ENCODE data around the gene LINGO1.
A peak's percentile ranks its signal among the peaks of the same experiment; 100 is the strongest.

The LINGO1 gene, protein sequence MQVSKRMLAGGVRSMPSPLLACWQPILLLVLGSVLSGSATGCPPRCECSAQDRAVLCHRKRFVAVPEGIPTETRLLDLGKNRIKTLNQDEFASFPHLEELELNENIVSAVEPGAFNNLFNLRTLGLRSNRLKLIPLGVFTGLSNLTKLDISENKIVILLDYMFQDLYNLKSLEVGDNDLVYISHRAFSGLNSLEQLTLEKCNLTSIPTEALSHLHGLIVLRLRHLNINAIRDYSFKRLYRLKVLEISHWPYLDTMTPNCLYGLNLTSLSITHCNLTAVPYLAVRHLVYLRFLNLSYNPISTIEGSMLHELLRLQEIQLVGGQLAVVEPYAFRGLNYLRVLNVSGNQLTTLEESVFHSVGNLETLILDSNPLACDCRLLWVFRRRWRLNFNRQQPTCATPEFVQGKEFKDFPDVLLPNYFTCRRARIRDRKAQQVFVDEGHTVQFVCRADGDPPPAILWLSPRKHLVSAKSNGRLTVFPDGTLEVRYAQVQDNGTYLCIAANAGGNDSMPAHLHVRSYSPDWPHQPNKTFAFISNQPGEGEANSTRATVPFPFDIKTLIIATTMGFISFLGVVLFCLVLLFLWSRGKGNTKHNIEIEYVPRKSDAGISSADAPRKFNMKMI

DNA sequence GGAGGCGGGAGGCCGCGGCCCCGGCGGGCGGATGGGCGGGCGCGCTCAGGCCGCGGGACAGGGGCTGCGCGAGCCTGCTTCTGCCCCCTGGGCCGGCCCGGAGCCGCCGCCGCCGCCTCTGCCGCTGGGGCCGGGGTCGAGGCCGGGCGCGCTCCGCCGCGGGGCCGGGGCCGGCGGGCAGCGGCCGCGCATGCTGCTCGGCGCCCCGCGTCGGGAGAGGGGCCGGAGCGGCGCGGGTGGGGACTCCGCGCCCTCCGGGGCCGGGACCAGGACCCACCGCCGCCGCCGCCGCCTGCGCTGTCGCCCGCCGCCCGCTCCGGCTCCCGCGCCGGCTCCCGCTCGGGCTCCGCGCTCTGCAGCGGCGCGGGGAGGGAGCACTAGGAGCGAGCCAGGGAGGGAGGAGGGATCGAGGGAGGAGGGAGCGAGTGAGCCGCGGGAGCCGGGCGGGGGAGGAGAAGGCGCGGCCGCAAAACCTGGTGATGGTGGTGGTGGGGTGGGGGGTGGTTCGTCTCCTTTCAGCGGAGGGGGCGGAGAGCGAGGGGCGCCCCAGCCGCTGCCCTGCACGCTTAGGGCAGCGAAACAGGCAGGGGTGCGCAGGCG lies at the start of gene LINGO1:
Gene LINGO1, minus strand, starts transcription at position 379 of the 600 bp plus-strand sequence. CDS start 597 bp downstream, outside the sequence.
- DNase-seq (ENCODE audit: low spot score) = no peak

DNA sequence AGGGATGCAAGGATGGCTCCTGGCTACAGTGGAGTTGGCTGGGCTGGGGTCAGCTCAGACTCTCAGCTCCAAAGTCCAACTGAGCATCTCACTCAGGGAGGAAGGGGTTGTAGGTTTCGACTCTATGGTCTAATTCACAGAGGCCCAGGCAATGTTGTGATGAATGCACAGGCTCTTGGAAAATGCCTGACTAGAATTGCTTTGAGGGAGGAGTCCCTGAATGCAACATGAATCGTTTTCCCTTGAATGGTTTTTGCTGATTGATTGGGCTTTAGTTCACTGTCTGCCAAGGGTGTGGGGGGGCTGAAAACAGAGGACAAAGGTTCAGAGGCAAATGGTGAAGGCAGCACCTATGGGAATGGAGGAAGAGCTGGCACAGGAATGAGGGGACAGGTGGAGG lies 48.6 kb upstream of the LINGO1 start:
- no peak for DNase-seq (ENCODE audit: low spot score)

DNA sequence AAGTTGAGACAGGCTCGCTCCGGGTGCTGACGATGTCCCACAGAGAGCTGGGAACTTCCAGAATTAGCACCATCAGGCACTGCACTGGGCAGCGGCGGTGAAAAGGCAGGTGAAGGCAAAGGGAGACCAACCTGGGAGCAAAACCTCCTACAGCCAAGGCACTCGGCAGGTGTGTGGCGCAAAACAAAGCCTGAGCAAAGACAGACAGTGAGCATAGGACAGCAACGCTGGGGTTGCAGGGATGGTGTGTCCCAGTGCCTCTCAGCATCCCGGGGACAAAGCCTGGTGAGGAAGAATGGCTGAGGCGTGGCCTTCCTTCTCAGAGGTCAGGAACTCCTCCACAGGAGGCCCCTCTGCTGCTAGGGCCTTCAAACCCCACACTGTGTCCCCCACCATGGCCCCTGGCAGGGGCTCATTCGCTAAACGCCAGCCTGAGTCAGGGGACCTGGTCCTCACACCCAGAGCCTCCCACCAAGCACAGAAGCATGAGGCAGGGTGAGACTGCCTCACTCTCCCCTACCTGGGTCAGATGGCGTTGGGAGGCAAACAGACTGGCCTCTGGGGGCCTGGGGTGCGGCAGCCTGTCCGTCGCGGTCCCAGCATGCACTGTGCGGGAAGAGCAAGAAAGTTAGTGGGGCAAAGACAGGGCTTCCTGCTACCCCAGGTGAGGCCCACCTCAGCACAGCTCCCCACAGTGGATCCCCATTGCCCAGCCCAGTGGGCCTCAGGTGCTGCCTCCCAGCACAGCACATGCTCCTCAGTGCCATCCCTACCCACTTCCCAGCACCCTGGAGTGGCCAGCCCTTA lies 44.1 kb upstream of the LINGO1 start:
- DNase-seq (ENCODE audit: low spot score) = no peak

DNA sequence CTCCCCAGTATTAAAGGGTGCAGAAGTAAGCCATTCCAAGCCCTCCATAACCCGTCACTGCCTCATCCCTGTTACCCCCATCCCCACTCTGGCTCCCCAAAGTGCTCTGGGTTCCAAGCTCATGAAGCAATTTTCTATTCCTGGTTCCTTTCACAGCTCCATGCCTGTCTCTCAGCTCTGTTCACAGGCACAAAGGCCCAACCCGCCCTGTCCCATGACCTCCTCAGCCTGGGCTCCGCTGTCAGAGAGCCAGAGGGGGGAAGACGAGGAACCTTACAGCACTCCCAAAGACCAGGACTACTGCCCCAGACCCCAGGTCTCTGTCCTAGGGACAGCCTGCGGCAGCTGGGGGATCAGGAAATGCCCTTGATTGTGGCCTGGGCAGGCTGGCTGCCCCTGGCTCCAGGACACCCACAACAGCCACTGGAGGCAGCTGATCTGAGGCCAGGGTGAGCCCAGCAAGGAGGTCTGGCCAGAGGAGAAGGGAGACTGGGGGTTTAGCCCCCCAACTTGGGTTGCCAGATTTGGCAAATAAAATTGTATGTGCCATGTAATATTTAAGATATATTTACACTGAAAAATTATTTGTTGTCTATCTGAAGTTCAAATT lies 43.2 kb upstream of the LINGO1 start:
- no peak for DNase-seq (ENCODE audit: low spot score)

DNA sequence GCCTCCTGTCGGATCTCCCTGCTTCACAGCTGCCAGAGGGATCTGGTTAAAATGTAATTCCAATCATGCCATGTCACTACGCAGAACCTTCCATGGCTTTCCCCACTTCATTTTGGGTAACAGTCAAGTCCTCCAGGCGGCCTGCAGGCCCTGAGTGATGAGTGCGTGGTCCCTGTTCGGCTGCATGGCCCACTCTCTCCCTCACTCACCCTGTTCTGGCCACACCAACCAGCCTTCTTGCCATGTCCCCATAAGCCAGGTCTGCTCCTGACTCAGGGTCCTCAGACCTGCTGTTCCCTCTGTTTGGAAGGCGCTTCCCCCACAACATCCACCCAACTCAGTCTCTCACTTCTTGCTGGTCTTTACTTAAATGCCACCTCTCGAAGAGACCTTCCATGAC lies 41.6 kb upstream of the LINGO1 start:
- peak; percentile 19 for DNase-seq (ENCODE audit: low spot score)

DNA sequence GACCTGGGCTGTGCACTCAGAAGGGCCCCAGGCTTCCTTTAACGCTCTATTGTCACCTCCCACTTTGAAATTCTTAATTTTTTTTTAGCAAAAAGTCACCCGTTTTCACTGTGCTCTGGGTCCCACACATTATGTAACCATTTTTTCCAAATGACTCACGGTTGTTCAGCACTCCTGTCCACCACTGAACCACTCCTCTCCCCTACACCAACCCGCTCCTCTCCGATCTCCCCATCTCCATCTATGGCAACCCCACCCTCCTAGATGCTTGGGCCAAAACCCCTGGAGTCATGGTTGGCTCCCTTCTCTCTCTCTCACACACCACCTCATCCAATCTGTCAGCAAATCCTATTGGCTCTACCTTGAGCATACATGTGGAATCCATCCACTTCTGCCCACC lies 41.2 kb upstream of the LINGO1 start:
- peak; percentile 17 for DNase-seq (ENCODE audit: low spot score)

DNA sequence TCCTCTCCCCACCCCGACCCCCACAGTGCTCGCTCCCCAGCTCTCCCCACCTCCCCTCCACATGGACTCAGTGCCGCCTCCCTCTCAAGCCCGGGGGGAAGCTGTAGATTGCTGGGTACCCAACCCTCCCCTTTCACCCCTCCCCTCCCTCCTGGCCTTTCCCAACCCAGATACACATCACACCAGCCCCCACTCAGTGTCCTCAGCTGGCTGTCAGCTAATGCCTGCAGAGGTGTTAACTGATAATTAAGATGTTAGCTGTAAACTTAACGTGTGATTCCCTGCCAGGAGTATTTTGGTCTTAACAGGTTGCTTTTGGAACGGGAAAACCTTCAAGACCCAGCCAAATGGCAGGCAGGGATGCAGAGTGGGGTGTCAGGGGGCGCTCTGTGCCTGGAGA lies 39.4 kb upstream of the LINGO1 start:
- no peak for DNase-seq (ENCODE audit: low spot score)

DNA sequence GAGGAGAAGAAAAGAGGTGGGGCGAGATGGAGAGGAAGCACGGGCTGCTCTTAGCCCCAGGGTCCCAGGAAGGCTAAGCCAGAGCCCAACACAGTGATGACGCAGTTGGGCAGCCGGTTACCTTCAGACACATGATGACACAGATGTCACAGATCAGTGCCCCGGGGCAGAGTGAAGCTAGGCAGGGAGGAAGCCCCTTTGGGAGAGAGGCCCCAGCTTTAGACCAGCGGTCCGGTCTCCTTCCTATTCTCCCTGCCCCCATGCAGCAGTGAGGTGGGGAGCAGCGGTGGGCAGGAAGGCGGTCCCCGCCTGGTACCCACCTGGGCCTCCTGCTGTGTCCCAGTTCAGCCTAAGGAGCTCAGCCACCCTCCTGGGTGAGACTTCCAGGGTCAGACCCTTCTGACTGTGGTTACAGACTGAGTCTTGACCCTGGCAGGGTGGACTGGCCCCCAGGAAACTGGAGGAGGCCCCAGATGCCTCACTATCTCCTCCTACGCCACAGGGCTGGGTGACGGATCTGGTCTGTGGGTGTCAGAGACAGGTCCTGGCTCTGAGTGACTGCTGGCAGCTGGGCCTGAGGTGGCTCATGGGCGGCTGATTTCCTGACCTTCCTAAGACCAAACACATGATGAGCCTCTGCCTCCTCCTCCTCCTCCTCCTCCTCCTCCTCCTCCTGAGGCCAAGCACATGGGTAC lies 38.8 kb upstream of the LINGO1 start:
- no peak for DNase-seq (ENCODE audit: low spot score)

DNA sequence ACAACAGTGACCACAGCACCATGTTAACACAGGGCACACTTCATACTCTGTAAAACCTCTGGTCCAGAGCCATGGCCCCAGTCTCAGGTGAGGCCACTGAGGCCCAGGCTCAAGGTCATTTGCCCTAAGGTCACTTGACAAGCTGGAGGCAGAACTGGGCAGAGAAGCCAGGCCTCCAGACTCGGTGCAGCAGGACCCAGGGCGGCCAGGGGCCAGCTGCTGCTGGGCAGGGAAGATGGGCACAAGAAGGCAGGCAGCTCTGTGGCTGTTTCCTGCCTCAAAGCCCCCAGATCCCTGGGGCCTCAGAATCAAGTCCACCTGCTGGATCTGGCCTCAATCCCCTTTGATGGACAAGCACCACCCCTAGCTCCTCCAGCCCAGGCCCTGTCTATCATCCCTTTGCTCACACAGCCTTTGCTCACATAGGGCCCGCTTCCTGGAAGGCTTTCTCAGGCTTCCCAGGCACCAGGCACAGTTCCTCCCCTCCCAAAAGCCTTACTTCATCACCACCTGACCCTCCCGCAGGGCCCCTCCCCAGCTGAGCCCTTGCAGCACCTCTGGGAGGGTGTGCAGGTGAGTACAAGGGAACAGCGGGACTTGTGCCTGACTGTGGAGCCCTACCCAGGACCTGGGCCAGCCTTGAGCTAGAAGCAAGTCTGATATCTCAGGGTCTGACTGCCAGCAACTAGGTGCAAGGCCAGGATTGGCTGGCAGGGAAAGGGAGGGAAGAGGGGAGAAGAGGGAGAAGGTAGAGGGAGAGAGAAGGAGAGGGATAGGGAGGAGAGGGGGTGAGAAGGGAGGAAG lies 38.0 kb upstream of the LINGO1 start:
- no peak for DNase-seq (ENCODE audit: low spot score)

DNA sequence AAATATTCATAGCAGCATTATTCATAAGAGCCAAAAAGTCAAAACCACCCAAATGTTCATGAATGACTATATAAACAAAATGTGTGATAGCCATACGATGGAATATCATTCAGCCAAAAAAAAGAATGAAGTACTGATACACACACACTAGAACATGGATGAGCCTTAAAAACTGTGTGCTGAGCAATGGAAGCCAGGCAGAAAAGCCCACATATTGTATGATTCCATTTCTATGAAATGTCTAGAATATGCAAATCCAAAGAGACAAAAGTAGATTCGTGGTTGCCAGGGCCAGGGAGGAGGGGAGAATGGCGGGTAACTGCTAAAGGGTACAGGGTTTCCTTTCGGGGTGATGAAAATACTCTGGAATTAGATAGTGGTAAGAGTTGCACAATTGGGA lies 37.2 kb upstream of the LINGO1 start:
- DNase-seq (ENCODE audit: low spot score) = no peak

DNA sequence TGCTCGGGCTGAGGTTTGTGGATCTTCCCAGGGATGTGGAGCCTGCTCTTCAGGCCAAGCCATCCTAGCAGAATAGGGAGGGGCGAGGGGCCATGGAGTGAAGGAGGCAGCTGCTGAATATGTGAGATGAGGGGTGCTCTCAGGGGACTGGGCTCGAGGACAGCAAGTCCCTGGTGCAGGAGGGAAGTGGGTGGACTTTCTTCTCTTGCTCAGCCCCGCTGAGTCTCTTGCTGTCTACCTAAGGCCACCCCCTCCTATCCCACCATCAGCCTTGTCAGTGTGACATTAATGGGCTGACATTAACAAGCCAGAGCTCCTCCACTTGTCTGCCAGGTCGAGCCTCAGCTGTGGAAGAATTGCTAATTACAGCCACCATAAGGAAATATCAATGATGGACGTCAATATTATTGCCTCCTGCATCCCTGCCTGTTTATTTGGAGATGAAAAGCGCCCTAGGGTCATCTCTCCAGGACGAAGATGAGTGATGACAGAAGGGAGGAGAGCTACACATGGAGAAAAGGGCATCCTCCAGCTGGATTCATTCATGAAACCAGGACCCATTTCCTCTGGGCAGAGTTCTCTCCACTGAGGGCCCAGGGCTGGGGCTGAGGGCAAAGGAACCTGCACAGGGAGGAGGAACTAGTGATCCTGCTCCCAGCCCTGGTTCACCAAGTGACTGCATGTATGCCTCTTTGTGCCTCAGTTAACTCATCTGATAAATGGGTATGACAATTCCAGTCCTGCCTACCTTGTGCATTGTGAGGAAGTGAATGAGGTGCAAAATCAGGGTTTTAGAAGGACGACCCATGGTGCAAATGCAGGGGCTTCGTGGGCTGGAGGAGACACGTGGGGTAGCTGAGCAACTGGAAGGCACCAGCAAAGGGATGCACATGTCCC lies 34.9 kb upstream of the LINGO1 start:
- DNase-seq (ENCODE audit: low spot score) = no peak

DNA sequence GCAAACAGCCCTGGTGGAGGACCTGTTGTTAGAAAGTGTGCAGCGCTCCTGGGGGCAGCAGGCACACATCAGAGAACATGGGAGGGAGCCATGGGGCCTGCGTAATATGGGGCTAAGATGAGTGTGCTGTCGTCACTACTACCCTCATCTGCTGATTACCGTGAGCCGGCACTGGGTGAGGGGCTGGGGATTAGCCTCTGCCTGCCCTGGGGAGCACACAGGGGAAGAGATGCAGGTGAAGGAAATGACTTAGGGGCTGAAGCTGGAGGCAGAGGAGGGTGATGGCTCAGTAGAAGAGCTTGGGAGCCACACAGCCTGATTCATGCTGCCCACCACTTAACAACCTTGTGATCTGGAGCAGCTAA lies 33.6 kb upstream of the LINGO1 start:
- DNase-seq (ENCODE audit: low spot score) = no peak

DNA sequence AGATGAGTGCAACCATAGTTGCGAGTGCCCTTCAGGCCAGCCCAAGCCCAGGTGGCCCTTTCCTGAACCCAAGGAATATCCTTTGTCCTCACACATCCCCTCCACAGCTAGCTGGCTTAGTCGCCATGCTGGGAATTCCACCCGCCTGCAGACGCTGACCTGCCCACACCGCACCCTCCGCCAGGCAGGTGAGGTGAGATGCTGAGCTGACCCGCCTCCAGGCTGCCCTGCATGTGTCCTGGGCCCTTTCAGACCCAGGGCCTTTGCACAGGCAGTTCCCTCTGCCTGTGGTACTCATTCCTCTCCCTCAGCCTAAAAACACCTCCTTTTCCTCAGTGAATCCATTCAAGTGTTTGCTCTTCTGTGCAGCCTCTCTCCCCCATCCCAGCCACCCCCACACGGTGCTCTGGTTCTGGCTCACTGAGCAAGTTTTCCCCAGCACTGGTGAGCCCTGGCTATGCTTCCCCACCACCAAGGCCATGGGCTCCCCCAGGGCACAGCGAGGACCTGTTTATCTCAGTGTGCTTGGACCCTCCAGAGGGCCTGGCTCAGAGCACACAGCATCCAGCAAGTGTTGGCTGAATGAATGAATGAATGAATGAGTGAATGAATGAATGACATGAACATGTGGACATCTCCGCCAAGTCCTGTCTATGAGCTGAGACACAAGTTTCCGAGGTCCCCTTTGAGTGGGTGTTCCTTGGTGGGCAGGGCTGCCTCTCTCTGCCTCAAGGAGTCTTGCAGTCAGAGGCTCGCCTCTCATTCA lies 33.0 kb upstream of the LINGO1 start:
- no peak for DNase-seq (ENCODE audit: low spot score)

DNA sequence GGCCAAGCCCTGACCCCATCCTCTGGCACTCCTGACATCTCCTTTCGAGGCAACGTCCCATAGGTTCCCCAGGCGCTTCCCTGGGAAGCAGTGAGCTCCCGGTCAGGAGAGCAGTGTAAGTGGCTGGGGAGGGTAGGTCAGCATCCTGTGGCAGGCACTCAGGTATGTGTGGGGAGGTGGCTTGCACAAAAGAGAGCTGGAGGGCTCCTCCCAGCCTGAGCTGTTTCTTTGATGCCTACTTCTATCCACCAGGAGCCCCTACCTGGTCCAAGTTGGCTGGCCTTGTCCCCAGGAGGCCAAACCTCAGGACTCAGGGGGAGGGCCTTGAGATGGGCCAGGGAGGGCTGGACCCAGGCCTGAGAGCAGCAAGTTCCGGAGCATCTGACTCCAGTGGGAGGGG lies 31.7 kb upstream of the LINGO1 start:
- DNase-seq (ENCODE audit: low spot score) = no peak

DNA sequence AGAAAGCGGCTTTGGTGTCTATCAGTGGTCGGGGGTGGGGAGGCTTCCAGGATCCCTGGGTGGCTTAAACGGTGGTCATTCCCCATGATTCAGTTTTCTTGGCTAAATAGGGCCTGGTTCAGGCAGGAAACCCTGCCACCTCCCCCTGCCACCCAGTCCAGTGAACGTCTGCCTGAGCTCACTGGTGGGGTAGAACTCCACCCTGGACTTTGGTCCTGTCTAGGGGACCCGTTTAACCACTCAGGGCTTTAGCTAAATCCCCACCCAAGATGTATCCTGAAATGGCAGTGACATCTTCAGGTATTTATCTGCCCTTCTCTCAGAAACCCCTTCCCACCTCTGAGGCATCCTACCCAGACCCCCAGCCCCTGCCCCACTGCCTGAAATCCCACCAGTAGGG lies 30.5 kb upstream of the LINGO1 start:
- no peak for DNase-seq (ENCODE audit: low spot score)

DNA sequence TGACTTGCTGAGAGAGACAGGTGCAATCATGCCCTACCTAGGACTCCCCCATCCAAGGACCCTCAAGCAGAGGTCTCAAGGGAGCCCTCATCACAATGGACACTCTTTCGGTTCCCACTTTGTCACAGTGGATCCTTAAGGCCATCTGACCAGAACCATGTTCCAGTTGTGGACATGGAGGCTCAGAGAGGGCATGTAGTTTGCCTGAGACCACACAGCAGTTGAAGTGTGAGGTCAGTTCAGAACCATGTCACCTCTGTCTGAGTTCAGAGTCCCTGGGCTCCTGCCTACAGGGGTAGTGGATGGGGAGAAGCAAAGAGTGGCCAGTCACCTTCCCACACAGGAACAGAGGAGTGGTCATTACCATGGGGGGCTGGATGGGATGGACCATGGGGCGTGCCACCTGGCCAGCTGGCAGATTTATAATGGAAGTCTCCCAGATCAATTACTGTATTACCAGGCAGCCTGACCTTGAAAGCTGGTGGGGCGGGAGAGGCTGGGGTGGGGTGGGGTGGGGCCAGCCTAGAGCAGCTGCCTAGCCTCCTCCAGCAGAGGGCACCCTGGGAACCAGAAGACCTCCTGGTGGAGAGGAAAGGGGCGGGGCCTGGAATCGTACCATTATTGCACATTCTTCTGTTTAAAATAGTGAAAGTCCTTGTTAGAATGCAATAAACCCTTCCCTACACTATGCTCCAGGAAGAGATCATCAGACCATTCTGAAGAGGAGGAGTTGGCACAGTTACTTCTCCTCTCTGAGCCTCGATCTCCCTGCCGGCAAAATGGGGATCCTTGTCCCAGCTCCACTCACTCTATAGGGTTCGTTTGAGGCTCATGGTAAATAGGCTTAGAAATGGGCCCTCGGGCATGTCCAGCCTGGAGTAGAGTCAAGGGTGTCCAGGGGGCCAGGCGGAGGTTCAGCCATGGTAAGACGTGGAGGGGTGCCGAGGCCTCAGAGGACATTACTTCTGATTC lies 26.9 kb upstream of the LINGO1 start:
- DNase-seq (ENCODE audit: low spot score) = peak; percentile 70

DNA sequence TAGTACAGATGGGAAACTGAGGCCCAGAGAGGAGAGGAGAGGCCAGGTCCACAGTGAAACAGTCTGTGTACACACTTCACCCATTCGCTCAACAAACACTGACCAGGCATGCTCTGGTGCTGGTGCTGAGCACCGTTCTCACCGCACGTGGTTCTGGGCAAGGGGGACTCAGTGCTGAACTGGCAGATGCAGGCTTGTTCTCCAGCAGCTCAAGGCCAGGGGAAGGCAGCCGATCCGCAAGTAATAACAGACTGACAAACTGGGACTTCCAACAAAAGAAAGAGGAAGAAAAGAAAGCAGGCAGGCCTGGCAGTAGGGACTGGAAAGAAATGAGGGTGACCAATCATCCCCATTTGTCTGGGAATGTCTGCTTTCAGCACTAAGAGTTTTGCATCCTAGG lies 25.6 kb upstream of the LINGO1 start:
- no peak for DNase-seq (ENCODE audit: low spot score)
